GM10266 (cell line): ENCODE data around the gene PAN2.
"Not testable (repeated sequence)": the region's sequence is repeated elsewhere in the genome, so short reads cannot be mapped to it uniquely, and the experiment has no call there.

ENCODE experiments used
- DNase-seq: peaks from one replicate; pipeline ENCODE4 v3.0.0; 2012; ENCODE audit errors: extremely low spot score
- TF ChIP-seq, protein P1 (sequence below): IDR thresholded peaks from 2 replicates; pipeline ENCODE4 v1.5.1; 2012; ENCODE audit warnings: mild to moderate bottlenecking, low read depth; ENCODE audit not compliant: control insufficient read depth, insufficient read depth; ENCODE audit errors: missing control alignments

Gene PAN2

GRCh38 chr12:56332512-56333196, 1.1 kb downstream of the PAN2 start:
- TF ChIP-seq, protein P1, sequence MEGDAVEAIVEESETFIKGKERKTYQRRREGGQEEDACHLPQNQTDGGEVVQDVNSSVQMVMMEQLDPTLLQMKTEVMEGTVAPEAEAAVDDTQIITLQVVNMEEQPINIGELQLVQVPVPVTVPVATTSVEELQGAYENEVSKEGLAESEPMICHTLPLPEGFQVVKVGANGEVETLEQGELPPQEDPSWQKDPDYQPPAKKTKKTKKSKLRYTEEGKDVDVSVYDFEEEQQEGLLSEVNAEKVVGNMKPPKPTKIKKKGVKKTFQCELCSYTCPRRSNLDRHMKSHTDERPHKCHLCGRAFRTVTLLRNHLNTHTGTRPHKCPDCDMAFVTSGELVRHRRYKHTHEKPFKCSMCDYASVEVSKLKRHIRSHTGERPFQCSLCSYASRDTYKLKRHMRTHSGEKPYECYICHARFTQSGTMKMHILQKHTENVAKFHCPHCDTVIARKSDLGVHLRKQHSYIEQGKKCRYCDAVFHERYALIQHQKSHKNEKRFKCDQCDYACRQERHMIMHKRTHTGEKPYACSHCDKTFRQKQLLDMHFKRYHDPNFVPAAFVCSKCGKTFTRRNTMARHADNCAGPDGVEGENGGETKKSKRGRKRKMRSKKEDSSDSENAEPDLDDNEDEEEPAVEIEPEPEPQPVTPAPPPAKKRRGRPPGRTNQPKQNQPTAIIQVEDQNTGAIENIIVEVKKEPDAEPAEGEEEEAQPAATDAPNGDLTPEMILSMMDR: no peak
- no peak for DNase-seq

- TF ChIP-seq, protein P1: no peak
- no peak for DNase-seq
Observed at GRCh38 chr12:56330936-56331490, 2.8 kb downstream of the PAN2 start.

DNA sequence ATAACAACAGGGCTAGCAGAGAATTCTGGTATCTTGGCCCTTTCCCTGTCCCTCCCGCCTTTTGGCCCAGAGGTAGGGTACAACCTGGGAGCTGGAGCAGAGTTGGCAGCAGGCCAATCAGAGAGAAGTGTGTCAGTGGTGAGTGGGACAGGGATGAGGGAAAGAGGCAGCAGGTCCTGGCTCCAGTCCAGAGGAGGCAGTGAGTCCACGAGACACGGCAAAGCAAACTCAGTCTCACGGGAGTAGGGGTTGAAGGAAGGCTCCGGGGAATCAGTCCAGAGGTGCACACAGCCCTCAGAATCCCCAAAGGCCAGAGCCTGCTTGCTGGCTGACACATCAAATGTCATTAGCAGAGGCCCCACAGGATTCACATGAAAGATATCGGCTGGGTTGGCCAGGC, 7.3 kb downstream of the PAN2 start:
- DNase-seq: no peak
- TF ChIP-seq, protein P1: no peak

DNA sequence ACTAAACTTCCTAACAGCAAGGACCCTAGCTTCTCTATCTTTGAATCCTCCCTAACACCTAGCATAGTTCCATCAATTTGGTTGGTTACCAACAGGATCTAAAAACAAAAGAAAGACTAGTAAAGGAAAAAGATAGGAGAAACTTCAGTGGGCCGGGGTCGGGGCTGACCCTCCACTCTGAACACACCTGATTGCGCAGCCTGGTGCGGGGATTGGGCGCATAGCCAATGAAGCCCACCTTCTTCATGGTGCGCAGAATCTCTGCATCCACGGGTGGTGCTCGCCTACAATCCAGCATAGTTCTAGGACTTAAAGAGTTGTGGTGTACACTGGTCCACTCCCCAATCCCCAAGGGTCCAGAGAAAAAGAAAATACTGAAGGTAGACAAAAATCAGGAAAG, 7.7 kb downstream of the PAN2 start:
- TF ChIP-seq, protein P1: no peak
- no peak for DNase-seq

GRCh38 chr12:56324206-56324605, 9.6 kb downstream of the PAN2 start:
- TF ChIP-seq, protein P1: no peak

DNA sequence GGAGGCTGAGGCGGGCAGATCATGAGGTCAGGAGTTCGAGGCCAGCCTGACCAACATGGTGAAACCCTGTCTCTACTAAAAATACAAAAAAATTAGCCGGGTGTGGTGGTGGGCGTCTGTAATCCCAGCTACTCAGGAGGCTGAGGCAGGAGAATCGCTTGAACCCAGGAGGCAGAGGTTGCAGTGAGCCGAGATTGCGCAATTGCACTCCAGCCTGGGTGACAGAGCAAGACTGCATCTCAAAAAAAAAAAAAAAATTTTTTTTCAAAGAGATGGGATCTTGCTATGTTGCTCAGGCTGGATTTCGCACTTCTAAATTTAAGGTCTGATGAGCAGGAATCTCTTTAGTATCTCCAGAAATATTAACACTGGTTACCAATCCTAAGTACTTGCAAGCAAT, 12.2 kb downstream of the PAN2 start:
- not testable (repeated sequence) for DNase-seq

More at GRCh38 chr12:56324206-56324605, 9.6 kb downstream of the PAN2 start:
- DNase-seq: no peak

GRCh38 chr12:56321027-56321426, 12.8 kb downstream of the PAN2 start:
- TF ChIP-seq, protein P1: no peak
- DNase-seq: no peak
